HG03045 (cell line): ENCODE results near the gene KCND2.
"Not testable (repeated sequence)": the region's sequence is repeated elsewhere in the genome, so short reads cannot be mapped to it uniquely, and the experiment has no call there.

Experiments
- ATAC-seq: cut with Tn5 transposase; IDR thresholded peaks from one replicate; pipeline ENCODE4 v1.9.1; 2021; ENCODE audit warnings: mild to moderate bottlenecking, moderate library complexity; ENCODE audit not compliant: unreplicated experiment

KCND2 gene

DNA sequence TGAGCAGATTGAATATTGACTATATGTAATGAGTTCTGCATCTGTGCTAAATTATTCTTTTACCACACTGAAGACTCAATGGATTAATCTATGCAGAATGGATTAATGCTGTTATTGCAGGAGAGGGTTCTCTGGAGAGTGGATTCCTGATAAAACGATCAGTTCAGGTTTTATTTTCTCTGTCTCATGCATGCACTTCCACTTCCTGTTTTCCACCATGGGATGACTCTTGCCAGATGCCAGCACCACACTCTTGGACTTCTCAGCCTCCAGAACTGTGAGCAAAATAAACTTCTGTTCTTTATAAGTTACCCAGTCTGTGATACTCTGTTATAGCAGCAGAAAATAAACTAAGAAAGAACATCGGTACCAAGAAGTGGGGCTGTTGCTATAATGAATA, 207.5 kb downstream of the KCND2 start:
- ATAC-seq, result no peak

DNA sequence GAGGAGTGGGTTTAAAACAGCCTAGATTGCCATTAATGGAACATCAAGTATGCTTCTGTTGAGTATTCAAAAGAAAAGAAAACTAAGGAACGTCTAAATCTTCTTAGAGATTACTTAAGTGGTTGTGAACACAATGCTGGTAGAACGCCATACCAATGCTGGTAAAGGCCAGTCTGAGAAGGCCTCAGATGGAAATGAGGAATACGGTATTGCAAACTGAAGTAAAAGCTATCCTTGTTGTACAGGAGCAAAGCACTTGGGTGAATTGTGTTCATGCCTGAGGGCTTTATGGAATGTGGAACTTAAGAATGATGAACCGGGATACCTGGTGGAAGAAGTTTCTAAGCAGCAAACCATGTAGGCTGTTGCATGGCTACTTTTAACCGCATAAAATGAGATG, 208.0 kb downstream of the KCND2 start:
- ATAC-seq, result no peak

DNA sequence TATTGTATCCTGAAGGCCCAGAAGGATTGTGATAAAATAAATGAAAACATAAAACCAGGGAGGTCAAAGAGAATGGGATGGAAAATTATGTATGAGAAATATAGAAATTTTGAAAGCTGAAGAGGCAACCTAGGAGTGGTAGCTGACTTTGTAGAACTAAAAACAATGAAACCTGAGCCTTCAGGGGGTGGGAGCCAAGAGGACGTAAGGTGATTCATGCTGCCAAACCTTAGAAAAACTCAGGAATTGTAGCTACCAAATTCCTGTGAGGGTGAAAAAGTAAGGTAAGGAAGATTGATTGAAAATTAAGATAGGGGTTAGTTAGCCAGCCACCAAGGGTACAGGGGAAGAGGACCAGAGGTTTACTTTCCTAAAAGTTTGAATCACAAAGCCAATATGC, 213.2 kb downstream of the KCND2 start:
- ATAC-seq, result no peak

DNA sequence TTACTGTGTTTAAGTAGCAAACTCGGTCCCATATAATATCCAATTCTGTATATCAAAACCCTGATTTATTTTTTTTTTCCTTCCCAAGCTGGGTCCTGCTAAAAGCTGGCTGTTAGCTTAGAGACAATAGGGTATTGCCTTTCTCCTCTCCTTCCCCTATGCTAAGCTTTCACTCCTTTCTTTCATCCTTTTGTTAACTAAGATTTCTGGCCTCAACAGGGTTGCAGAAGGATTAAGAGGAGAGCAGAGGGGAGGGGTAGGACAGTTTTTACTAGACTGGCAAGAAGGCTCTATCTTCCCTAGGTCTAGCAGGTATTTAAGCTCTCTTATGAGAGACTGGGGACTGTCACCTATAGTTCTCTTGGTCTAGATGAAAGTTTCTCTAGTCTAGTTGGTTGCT, 229.2 kb downstream of the KCND2 start:
- no peak for ATAC-seq

DNA sequence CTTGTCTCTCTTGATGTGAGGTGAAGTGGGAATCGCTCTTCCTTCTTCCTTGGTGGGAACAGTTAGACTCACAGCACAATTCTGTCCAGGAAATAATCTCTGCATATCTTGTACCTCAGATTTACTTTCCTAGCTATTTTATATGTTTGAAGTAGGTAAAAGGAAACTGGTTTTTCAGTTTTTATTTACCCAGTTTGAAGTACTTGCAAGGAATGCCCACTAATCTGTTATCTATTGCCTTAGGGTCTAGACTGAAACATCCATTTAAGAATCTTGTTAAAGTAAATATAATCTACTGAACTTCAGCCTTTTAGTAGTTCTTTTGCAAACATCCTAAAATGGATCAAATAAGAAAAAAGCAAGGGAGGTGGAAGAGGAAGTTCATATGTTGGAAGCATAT, 229.8 kb downstream of the KCND2 start:
- ATAC-seq, result no peak

DNA sequence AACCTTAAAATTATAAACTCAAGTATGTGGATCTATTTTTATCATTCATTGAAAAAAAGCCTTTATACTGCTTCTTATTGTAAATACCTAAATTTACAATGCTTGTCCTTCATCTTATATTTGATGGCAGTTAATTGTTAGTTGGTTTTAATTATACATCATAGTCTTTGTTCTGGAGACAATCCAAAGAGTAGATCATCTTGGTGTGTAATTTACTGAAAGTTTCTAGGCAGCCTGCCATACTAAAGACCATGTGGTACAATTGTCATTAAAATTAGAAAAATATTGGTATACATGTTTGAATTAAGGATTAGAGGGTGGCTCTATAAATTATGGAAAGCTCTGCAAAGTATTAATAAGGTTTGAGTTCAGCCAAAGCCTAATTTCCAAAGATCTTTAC, 231.4 kb downstream of the KCND2 start:
- ATAC-seq, result no peak

DNA sequence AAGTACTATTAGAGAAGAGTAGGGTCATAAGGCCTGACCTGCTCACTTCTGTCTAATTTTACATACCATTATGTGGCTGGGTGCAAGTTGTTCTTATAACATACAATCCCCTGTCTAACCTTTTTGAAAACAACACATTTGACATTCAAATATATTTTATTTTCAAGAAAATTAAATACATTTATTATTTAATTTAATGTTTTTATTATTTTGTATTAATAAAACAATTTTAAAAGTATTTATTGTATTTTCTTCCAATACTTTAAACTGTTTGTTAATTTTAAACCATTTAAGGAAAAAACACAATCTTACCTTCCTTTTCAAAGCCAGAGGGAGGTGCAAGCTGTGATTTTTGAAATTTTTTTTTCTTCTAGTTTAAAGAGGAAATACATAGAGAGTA, 232.8 kb downstream of the KCND2 start:
- ATAC-seq, result no peak

DNA sequence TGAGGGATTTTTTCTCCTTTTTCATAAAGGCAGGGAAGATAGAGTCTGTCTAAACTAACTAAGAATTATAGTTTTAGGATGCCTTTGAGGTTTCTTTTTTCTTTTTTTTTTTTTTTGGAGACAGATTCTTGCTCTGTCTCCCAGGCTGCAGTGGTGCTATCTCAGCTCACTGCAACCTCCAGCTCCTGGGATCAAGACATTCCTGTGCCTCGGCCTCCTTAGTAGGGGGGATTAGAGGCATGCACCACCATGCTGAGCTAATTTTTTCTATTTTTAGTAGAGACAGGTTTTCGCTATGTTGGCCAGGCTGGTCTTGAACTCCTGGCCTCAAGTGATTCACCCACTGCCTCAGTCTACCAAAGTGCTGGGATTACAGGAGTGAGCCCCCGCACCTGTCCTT, 239.7 kb downstream of the KCND2 start:
- ATAC-seq, result no peak

DNA sequence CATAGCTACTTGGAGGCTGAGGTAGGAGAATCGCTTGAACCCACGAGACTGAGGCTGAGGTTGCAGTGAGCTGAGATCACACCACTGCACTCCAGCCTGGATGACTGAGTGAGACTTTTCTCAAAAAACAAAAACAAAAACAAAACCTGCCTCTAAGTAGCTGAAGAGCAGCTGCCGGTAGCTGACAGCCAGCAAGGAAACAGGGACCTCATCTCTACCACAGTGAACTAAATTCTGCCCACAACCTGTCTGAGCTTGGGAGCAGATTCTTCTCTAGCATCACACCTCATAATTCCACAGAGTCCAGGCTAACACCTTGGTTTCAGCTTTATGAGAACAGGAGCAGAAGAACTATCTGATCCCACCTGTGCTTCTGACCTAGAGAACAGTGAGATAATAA, 246.2 kb downstream of the KCND2 start:
- ATAC-seq, result no peak

DNA sequence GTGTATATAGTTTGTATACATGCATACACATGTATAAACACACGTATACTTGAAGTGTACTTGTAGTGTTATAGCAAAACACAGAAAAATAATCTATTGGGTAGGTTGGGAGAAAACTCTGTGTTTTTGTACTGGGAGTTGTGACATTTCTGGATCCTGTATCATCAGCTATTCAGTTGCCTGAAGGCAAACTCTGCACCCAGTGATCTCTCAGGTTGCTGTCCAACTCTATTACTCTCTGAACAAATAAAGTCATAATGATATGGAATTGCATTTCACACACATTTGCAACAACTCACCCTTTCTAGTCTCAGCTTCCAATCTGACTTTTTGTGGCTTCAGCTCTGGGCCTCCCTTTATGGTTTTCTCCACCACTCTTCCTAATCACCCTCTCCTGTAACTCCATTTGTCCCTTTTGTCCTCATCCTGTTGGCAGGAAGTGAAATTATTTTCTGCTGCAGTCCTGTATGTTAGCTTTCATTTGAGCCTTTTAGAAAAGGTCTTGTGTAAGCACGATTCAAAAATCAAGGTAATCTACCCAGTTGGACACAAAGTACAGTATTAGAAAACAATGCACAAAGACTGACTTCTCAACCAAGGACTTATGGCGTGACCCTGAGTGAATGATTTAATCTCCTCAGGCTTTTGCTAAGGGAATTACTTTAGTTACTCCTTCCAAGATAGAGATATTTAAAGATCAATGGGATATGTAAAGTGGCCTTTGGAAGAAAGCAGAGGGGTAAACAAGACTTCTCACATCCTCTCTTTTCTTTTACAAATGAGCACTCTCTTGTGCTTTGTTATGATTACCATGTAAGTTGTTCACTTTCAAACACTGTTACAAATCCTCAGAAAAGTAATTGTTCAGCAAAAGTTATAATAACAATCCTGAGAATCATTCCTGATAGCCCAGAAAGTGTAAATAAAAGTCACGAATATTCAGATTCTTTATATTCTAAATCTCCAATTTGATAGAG, 249.1 kb downstream of the KCND2 start:
- no peak for ATAC-seq

DNA sequence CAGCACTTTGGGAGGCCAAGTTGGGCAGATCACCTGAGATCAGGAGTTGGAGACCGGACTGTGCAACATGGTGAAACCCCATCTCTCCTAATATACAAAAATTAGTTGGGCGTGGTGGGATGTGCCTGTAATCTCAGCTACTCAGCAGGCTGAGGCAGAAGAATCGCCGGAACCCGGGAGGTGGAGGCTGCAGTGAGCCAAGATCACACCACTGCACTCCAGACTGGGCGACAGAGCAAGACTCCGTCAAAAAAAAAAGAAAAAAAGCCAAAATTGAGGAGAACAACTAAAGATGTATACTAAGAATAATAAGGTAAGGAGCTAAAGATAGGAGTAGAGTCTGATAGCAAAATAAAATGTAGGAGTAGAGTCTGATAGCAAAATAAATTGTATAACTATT, 251.0 kb downstream of the KCND2 start:
- ATAC-seq, result no peak

DNA sequence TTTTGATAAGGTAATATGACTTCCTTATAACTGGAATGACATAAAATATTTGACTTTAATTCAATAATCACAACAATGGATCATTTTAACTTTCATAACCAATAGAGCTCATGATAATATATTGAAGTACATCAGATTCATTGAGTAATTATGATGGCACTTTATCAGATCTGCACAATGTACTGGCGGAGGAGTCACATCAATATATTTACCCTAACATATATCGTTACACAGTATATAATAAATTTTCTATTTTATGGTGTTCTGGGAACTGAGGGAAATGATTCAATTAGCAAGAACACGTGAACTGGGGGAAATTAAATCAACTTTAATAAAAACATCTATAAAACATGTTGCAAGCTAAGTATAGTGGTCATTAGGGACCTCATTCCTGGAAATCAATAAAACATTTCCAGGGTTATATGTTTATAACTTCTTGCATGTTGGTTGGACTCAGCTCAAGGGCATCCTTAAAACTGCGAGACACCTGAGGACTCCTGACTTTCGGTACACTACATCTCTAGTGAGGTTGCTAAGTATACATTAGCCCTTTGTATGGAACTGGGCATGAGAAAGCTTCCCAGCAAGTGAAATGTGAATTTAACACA, 254.0 kb downstream of the KCND2 start:
- no peak for ATAC-seq

DNA sequence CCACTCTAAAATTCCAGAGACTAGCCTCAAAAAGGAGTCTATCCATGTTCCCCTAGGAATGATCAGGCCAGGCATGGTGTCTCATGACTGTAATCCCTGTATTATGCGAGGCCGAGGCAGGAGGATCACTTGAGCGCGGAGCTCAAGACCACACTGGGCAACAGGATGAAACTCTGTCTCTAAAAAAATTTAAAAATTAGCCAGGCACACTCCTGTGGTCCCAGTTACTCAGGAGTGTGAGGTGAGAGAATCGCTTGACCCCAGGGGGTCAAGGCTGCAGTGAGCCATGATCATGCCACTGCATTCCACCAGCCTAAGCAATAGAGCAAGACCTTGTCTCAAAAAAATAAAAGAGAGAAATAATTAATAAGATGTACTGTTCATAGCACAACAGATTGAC, 256.8 kb downstream of the KCND2 start:
- no peak for ATAC-seq

DNA sequence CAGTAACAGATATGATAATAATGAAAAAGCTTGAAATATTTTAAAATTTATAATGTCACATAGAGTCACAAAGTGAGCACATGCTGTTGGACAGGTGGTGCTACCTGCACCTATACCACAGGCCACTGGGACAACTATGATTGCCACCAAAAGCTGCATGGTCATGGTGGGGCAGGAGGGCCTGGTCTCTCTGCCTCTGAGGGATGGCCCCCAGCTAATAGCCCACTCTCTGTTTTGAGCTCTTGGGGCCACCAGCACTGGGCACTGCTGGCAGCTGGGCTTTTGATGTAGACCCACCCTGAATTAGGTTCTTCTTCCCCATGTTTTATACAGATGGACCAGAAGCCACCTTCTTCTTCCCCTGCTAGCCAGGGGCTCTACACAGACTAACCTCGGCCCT, 265.4 kb downstream of the KCND2 start:
- ATAC-seq, result no peak

DNA sequence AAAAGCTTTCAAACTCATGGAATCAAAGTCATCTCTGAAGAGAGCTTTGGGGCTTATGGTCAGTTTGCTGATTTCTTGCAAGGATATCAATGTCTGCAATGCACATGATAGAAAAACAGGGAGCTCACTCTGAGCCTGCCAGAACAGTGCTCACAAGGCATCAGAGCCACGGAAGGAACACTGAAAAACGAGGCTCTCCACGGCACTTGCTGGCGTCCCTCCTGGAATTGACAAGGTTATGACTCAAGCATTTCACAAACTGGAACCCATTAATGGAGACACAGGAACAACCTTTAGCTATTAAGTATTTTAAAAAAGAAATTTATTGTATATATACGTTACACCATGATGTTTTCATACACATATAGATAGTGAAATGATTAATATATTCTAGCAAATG, 266.3 kb downstream of the KCND2 start:
- no peak for ATAC-seq

DNA sequence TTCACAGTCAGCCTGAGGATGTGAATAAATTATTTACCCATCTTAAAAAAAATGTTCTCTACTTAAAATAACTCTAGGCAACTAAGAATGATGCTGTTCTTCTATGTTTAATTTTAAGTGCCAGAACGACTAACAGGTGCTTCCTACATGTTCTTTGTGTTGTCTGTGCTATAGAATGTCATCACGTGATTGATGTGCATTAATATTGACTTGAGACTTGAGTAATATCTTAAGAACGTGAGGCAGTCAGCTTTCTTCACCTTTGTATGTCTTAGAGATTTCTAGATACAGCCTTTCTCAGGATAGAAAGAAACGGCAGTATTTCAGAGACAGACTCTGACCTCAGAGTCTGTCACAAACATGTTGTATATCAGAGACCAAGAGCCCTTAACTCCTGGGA, 274.6 kb downstream of the KCND2 start:
- ATAC-seq, result no peak

DNA sequence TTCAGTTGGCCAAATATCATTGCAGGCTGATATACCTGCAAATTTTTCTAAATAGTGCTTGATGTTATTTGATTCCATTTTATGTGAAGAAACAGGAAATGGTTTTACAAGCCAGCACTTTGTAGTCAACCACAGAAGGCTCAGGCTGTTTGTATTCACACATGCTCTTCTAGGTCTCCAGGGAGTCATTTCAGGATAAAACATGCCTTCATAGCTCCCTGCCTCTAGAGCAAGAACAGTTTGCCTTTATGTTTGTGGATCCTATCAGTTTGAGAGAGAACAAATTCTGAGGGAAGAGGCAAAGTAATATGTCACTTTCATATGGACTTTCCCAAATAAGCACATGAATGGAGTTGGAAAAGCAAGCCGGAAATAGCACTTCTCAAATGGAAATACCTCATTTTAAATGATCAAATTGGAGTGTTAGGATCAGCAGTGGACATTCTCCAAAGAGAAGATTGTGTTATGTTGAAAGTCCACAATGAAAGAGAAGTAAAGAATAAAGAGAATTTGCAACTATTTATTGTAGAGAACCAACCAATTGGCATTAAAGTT, 277.6 kb downstream of the KCND2 start:
- no peak for ATAC-seq

DNA sequence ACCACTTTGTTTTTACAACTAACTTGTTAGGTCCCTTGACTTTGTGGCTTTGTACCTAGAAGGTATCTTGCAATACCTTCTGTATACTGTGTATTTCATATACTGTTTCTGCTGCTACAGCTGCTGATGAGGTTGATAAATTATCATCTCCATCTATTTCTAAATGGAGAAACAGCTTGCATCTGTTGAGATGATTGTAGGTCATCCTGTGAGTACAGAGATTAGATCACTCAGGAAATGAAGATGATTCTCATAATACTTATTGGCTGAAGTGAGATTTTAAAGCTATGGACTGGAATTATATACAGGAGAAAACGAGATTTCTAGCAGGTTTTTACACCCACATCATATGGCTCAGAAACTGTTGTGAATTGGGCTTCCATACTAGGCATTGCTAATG, 280.5 kb downstream of the KCND2 start:
- ATAC-seq, result no peak

DNA sequence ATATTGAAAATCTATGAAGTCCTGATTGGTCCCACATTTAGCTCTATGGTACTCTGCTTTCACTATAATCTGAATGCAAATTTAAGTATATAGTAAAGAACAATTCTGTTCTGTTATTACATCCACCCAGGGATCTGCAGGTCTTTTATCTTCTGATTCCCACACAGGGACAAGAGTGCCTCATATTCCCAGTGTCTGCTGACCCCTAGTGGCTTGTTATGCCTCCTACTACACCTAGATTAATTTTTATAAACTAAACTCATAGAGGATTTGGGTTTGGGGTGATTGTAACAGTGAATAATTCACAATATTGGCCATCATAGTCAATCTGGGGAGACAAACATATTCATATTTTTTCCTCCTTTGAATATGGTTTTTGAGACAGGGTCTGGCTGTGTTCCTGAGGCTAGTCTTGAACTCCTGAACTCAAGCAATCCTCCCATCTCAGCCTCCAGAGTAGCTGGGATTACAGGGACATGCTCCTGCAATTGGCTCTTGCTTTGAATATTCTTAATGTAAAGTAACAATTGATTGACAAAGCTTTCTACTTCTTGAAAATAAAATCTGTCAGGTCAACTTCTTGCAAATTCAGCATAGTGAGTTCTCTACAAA, 282.1 kb downstream of the KCND2 start:
- peak; percentile 76 for ATAC-seq

DNA sequence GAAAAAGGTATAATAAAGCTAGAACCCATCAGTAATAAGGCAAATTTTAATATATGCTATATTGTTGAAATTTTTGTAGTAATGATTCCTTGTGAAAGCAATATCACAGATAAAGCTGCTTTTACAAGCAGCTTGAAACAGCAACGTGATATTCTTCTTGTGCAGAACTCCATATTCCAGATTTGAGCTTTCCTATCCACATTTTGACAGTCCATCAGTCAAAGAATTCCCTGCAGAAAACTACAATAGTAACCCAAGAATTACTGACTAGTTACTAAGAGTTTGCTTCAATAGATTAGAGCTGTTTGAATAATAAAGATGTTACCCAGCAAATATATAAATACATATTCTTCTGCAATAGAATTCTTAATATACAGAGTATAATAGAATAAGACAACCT, 291.2 kb downstream of the KCND2 start:
- no peak for ATAC-seq

DNA sequence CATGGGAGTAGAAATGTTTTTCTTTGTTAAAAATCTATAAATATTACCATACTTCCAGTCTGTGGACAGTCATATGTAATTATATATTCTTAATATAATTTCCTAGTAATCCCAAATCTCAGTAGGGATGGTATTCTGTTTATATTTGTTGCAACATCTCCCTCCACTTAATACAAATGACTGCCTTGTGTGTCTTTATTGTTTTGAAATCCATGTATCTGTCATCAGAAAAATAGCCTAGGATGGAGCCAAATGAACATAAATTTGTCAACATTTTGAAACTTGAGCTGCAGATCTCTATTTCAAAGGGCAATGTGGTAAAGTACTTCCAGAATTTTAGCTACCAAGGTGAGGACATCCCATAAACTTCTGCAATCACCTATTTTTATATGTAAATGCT, 294.2 kb downstream of the KCND2 start:
- ATAC-seq, result no peak

DNA sequence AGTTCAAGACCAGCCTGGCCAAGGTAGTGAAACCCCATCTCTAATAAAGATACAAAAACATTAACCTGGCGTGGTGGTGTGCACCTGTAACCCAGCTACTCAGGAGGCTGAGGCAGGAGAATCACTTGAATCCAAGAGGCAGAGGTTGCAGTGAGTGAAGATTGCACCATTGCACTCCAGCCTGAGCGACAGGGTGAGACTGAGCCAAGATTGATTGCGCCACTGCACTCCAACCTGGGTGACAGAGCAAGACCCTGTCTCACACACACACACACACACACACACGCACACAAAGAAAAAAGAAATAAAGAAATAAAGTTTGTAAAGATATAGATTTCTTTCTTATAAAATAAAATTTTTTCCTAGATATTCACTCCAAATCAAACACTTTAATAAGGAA, 305.7 kb downstream of the KCND2 start:
- ATAC-seq, result not testable (repeated sequence)
